GM21786 (cell line): ENCODE results near the gene S100A14.
"Not testable (repeated sequence)": the region's sequence is repeated elsewhere in the genome, so short reads cannot be mapped to it uniquely, and the experiment has no call there.

Source experiments
- ATAC-seq: cut with Tn5 transposase; IDR thresholded peaks from one replicate; pipeline ENCODE4 v1.9.1; 2021; ENCODE audit not compliant: unreplicated experiment

Gene S100A14

DNA sequence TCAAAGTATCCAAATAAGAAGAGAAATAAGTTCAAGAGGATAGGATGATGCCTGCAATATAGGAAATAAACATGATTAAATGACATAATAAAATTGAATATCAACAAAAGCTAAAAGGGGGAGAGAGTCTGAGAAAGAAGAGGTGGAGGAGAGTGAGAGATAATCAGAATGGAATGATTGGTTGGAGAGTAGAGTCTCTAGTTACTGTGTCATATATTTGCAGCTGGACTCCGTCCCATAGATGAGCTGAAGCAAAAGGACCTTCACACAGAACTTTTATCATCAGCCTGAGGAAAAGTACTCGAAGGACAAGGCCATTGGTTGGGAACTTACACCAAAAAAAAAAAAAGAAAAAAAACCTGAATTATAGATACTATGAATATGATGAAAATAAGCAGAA is 27.6 kb downstream of the S100A14 start:
- ATAC-seq = no peak

- ATAC-seq = not testable (repeated sequence)
These were observed 28.1 kb downstream of the S100A14 start for GRCh38 chr1:153588033-153588432.

DNA sequence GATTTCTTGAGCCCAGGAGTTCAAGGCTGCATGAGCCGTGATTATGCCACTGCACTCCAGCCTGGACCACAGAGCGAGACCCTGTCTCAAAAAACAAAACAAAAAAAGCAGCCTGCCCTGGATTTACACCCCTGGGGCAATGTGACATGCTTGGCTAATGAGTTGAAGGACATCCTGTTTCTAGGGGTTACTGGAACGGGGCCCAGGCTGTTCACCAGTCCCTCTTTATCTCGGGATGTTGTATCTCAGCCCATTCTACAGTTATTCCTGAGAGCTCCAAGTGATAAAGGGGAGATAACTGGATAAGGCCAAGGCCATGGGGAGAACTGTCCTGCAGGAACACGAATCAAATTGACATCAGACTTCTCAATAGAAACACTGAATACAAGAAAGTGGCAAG is 28.8 kb downstream of the S100A14 start:
- no peak for ATAC-seq

DNA sequence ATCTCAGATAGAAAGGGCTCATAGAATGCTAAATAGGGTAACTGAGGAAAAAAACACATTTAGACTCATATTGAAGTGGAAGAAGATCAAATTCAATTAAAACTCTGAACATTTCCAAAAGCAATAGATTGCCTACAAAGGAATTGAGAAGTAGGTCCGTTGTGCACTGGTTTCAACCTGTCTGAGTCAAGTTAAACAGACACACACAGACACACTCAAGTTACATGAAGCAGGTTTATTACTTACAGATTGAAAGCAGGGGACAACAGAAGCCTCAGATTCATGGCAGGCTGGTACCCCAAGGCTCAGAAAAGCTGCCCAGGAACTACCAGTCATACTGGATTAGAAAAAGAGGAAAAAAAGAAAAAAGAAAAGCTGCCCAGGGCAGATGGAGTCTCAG is 29.8 kb downstream of the S100A14 start:
- ATAC-seq = no peak

GRCh38 chr1:153585006-153585405 is 31.1 kb downstream of the S100A14 start:
- ATAC-seq = no peak

DNA sequence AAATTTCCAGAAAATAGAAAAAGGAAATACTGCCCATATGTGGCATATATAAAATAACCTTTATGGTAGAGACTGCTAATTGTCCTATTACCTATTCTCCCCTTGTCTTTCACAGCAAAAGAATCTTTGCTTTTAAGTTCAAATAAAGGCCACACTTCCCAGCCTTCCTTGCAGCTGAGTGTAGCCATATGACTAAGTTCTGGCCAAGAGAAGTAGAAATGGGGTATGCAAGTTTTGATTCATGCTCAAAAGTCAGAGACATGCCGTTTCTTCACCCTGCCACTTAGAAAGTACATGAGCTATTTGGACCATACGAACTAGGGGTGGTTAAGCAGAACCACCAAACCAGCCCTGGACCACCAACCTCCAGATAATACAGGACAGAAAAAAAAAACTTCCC is 32.1 kb downstream of the S100A14 start:
- no peak for ATAC-seq

DNA sequence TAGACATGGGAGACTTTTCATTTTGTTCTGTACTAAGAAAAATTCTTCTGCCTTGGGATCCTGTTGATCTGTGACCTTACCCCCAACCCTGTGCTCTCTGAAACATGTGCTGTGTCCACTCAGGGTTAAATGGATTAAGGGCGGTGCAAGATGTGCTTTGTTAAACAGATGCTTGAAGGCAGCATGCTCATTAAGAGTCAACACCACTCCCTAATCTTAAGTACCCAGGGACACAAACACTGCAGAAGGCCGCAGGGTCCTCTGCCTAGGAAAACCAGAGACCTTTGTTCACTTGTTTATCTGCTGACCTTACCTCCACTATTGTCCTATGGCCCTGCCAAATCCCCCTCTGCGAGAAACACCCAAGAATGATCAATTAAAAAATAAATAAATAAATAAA is 32.6 kb downstream of the S100A14 start:
- not testable (repeated sequence) for ATAC-seq

DNA sequence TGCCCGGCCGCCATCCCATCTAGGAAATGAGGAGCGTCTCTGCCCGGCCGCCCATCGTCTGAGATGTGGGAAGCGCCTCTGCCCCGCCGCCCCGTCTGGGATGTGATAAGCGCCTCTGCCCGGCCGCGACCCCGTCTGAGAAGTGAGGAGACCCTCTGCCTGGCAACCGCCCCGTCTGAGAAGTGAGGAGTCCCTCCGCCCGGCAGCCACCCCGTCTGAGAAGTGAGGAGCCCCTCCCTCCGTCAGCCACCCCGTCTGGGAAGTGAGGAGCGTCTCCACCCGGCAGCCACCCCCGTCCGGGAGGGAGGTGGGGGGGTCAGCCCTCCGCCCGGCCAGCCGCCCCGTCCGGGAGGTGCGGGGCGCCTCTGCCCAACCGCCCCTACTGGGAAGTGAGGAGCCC is 33.3 kb downstream of the S100A14 start:
- not testable (repeated sequence) for ATAC-seq

GRCh38 chr1:153578936-153579335 is 37.2 kb downstream of the S100A14 start:
- no peak for ATAC-seq

DNA sequence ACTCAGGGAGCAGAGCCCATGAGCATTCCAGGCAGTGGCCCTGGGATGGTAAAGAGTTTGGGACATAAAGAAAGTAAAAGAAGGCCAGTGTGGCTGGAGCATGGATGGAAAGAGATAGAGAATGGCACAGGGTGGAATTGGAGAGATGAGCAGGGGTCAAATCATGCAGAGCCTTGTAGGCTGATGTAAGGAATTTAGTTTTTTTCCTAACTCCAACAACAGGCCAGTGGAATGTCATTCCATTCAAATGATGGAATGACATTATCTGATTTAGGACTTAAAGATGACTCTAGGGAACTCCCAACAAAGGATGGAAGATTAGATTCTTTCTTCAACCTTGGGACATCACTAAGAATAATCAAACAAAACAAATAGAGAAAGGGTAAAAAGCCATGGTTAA is 37.6 kb downstream of the S100A14 start:
- ATAC-seq = no peak

DNA sequence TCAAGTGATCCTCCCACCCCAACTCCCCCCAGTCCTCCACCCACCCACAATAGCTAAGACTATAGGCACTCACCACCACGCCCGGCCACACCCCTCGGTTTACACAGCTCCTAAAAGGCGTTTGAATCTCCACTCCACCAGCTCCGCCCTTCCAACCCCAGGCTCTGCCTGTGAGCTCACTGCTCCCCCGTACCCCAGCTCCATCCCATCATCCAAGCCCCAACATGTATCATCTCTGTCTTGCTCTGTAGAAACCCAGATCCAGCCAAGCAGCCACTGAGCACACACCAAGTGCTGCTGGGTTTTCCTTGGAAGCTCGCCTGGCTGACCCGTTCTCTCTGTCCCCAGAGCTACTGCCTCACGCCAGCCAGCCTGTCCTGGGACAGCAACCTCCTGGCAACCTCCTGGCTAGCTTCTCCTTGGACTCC is 38.5 kb downstream of the S100A14 start:
- ATAC-seq = no peak

DNA sequence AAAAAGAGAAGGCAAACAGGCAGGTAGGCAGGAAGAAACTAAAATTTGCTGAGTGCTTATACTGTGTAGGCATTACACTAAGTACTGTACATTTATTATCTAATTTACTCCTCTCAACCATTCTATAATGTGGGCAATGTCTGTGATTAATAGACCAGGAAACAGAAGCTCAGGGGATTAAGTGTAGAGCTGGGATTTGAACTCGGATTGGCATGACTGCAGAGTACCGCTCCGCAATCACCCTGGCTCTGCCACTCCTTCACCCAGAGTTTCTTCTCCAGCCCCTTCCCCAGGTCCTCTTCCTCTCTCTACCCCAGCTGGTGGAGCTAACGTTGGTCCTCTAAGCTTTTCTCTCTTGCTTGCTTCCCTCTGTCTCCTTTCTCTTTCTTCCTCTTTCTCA is 39.0 kb downstream of the S100A14 start:
- no peak for ATAC-seq

DNA sequence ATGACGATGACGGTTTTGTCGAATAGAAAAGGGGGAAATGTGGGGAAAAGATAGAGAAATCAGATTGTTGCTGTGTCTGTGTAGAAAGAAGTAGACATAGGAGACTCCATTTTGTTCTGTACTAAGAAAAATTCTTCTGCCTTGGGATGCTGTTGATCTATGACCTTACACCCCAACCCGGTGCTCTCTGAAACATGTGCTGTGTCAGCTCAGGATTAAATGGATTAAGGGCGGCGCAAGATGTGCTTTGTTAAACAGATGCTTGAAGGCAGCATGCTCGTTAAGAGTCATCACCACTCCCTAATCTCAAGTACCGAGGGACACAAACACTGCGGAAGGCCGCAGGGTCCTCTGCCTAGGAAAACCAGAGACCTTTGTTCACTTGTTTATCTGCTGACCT is 40.6 kb downstream of the S100A14 start:
- ATAC-seq = not testable (repeated sequence)

GRCh38 chr1:153575081-153575491 is 41.0 kb downstream of the S100A14 start:
- ATAC-seq = not testable (repeated sequence)

GRCh38 chr1:153573351-153573750 is 42.8 kb downstream of the S100A14 start:
- no peak for ATAC-seq

- peak; percentile 62 for ATAC-seq
These were observed 43.5 kb downstream of the S100A14 start for GRCh38 chr1:153572569-153573015.

- ATAC-seq = no peak
These were observed 44.4 kb downstream of the S100A14 start for GRCh38 chr1:153571706-153572105.

DNA sequence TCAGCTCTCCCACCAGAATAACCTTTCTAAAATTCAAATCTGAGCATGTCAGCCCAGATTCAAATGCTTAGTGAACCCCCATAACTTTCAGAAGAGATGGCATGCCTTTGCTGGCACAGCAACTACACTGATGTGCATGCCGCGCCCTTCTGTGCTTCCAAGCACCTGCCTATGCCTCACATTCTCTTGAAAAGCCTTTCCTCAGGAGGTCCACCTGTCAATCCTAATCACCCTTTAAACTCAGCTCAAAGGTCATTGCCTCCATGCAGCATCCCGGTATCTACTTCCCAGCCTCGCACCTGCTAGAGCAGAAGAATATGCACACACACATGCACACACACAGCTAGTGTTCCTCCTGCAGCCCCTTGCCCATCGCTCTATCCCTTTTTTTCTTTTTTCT is 45.3 kb downstream of the S100A14 start:
- ATAC-seq = no peak

DNA sequence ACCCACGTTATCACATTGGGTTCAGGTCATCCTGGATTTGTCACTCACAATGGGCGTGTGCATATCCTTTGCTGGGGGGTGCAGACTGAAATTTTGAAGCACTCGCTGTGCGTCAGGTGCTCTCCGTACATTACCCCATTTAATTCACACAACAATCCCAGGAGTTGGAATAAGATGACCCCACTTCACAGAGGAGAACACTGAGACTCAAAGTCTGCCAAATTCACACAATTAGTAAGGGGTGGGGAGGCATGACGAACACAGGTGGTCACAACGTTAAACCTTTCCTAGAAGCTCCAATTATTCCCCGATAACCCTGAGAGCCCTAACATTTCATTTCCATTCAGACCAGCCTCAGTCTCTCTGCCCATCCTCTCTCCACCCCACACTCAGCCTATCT is 46.7 kb downstream of the S100A14 start:
- no peak for ATAC-seq

DNA sequence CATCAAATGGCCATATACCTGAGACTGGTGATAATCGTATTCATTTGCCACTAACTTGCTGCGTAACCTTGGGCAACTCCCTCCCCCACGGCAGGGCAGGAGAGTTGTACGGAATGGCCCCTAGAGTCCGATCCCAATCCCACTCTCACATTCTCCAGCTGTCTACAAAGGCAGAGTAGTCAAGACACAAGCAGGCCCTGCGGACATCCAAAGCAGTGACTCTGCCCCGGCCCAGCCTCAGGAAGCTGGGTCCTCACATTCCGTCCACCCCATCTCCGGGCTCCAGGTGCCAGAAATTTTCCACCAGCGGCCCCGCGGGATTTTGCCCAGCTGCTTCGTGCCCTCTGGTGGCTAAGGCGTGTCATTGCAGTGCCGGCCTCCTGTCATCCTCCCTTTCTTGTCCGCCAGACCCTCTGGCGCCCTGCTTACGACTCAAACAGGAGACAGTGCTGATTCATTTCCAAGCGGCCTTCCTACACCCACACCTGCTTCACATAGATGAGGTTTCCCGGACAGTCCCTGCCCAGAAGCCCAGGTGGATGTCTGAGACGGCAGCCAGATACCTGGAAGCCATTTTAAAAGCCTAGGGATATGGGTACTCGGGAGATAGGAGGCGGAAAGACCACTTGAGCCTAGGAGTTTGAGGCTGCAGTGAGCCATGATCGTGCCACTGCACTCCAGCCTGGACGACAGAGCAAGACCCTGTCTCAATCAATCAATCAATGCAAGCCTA is 47.6 kb downstream of the S100A14 start:
- no peak for ATAC-seq

DNA sequence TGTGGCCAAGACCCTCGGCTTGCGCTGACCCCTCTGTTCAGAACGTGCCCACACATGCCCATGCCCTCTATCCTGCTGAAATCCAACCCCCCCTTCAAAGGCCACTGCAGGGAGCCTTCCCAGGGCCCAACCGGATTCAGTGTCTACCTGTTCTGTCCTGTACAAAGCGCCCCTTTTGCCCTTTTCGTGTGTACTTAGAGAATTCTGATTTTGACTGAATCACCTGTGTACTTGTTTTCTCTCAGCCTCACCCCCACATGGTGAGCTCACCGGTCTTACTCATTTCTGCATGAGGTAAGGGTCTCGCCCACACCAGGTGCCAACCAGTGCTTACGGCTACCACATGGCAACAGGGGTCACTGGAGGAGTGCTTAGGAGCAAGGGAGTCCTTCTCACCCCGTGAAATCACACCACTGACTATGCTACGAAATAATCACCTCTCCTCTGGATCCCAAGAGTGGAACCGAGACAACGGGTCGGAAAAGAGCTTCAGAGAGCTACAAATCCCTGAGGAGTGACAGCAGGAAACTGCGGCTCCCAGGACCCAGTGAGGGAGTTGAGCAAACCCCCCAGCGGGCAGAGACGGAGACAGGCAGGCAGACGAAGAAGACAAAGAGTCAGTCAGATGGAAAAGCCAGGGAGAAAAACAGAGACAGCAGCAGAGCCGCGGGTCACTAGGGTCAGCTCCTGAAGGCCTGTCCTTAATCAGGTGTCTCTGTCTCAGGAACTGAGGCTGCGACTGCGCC is 48.3 kb downstream of the S100A14 start:
- no peak for ATAC-seq
